K562 (cell line): ENCODE data around the gene TP53TG5. TPM values are rescaled to one million over a fixed set of nuclear protein-coding genes. Genes with fewer than 3 reads are reported as not detected.

Experiments
- ATAC-seq: fragments of 200-7000 bp; cut with Tn5 transposase; 3 replicates; pipeline ENCODE4 v1.9.1; 2020; ENCODE audit warnings: moderate library complexity
- BruUV-seq: library from RNA; stranded (reverse); fragments of 400-500 nt; replicated peaks from 2 replicates; lab custom pipeline; 2021; lab: Mats Ljungman, UMichigan
- CTCF ChIA-PET: fragments of 300-600 bp; formaldehyde crosslinking; extraction: SDS; loops from one replicate; lab custom pipeline; 2021; ENCODE audit warnings: low intra/inter-chr PET ratio; lab: Yijun Ruan, JAX
- POLR2A ChIA-PET: fragments of 300-600, 350-650 bp; sonication (Branson Sonifier 250); formaldehyde crosslinking; extraction: SDS; loops from one replicate; lab custom pipeline; 2021; ENCODE audit warnings: antibody characterized with exemption, inconsistent platforms; lab: Yijun Ruan, JAX
- DNase-seq, 4 experiments: peaks; one replicate each; pipeline versions ENCODE4 v3.0.0 to v3.0.0-alpha.2; 2011 to 2018; ENCODE audit warnings: low spot score in 3 of 4, mixed read lengths in 3 of 4; ENCODE audit errors: extremely low read depth in 1 of 4
- FAIRE-seq: peaks from 2 replicates; lab custom pipeline; 2011; peaks lifted over from hg19 to GRCh38; lab: Jason Lieb, UNC
- H2AFZ ChIP-seq: 2 replicates; pipeline ENCODE4 v1.6.0; 2011; ENCODE audit warnings: low read depth, low read length, control low read depth, inconsistent platforms
- H3K27ac ChIP-seq: fragments of 200-600 bp; 3 replicates; pipeline ENCODE4 v1.8.0; 2011; ENCODE audit warnings: low read depth, mild to moderate bottlenecking, control low read depth, inconsistent platforms, low read length, moderate library complexity, mixed read lengths; ENCODE audit errors: extremely low read depth
- H3K27me3 ChIP-seq, 2 experiments: fragments of 300-600 bp in 1 of 2; 2 replicates in 1 of 2; 3 replicates in 1 of 2; pipeline versions ENCODE4 v1.6.0 to v1.8.0; 2011; ENCODE audit warnings: inconsistent platforms in 2 of 2, low read length in 2 of 2, mild to moderate bottlenecking in 1 of 2, mixed read lengths in 1 of 2, moderate library complexity in 1 of 2; ENCODE audit not compliant: control insufficient read depth in 2 of 2, insufficient read depth in 2 of 2
- H3K36me3 ChIP-seq: fragments of 300-600 bp; 3 replicates; pipeline ENCODE4 v1.8.0; 2011; ENCODE audit warnings: mild to moderate bottlenecking, low read length, inconsistent platforms; ENCODE audit not compliant: control insufficient read depth, insufficient read depth
- H3K4me1 ChIP-seq, 2 experiments: fragments of 200-600 bp in 1 of 2; replicated peaks in 1 of 2; 2 replicates in 1 of 2; 3 replicates in 1 of 2; pipeline versions ENCODE4 v1.5.1 to v1.8.0; 2011; ENCODE audit warnings: inconsistent platforms in 2 of 2, low read length in 2 of 2, mild to moderate bottlenecking in 1 of 2, mixed read lengths in 1 of 2, moderate library complexity in 1 of 2; ENCODE audit not compliant: control insufficient read depth in 2 of 2, insufficient read depth in 2 of 2
- H3K4me2 ChIP-seq: 2 replicates; pipeline ENCODE4 v1.6.1; 2011; ENCODE audit warnings: low read length, control low read depth, inconsistent platforms, mixed read lengths; ENCODE audit not compliant: insufficient read depth
- H3K4me3 ChIP-seq: fragments of 200-600 bp; sonication (generic), shearing (Covaris generic); 2 replicates; pipeline ENCODE4 v1.5.1; 2016; ENCODE audit warnings: control low read depth, inconsistent platforms
- H3K79me2 ChIP-seq: fragments of 200-600 bp; 3 replicates; pipeline ENCODE4 v1.8.0; 2011; ENCODE audit warnings: low read length, inconsistent platforms; ENCODE audit not compliant: control insufficient read depth, insufficient read depth
- H3K9ac ChIP-seq, 2 experiments: 2 replicates each; pipeline versions ENCODE4 v1.6.0 to v1.6.1; 2011; ENCODE audit warnings: low read depth in 2 of 2, low read length in 2 of 2, control low read depth in 1 of 2, inconsistent platforms in 1 of 2, mild to moderate bottlenecking in 1 of 2, mixed read lengths in 1 of 2; ENCODE audit not compliant: insufficient read depth in 1 of 2
- H3K9me1 ChIP-seq: one replicate; pipeline ENCODE4 v1.6.0; 2011; ENCODE audit warnings: inconsistent platforms, mild to moderate bottlenecking, low read length, moderate library complexity; ENCODE audit not compliant: control insufficient read depth, insufficient read depth
- H3K9me3 ChIP-seq: replicated peaks from 2 replicates; pipeline ENCODE4 v1.5.1; 2011; ENCODE audit warnings: low read depth, low read length, inconsistent platforms; ENCODE audit not compliant: control insufficient read depth, insufficient read depth
- H4K20me1 ChIP-seq: replicated peaks from 2 replicates; pipeline ENCODE4 v1.6.1; 2011; ENCODE audit warnings: low read length, inconsistent platforms, mixed read lengths; ENCODE audit not compliant: control insufficient read depth, insufficient read depth
- CXXC5 ChIP-seq: fragments of 250-450 bp; sonication (Bioruptor Pico); IDR thresholded peaks from 2 replicates; pipeline ENCODE4 v1.8.0; 2022; ENCODE audit warnings: inconsistent platforms, mild to moderate bottlenecking, moderate library complexity
- DMBX1 ChIP-seq: fragments of 250-450 bp; sonication (Bioruptor Pico); IDR thresholded peaks from 2 replicates; pipeline ENCODE4 v1.8.0; 2022; ENCODE audit warnings: inconsistent platforms, mild to moderate bottlenecking, moderate library complexity, borderline replicate concordance
- ESRRA ChIP-seq: fragments of 450-650 bp; IDR thresholded peaks from 2 replicates; pipeline ENCODE4 v1.6.1; 2014; ENCODE audit warnings: low read depth, mild to moderate bottlenecking, moderate library complexity, borderline replicate concordance
- MEIS2 ChIP-seq: fragments of 450-650 bp; IDR thresholded peaks from 2 replicates; pipeline ENCODE4 v1.6.1; 2014; ENCODE audit warnings: mild to moderate bottlenecking; ENCODE audit not compliant: partially characterized antibody
- SMAD4 ChIP-seq: fragments of 250-450 bp; sonication (Bioruptor Pico); conservative IDR thresholded peaks from 2 replicates; pipeline ENCODE4 v1.8.0; 2021; ENCODE audit warnings: inconsistent platforms, mild to moderate bottlenecking, moderate library complexity
- ZNF583 ChIP-seq: fragments of 250-450 bp; sonication (Bioruptor Pico); IDR thresholded peaks from 2 replicates; pipeline ENCODE4 v1.4.0; 2020
- ZNF592 ChIP-seq: fragments of 450-650 bp; IDR thresholded peaks from 2 replicates; pipeline ENCODE4 v1.6.1; 2017; ENCODE audit warnings: antibody characterized with exemption, mild to moderate bottlenecking
- ZNF644 ChIP-seq: fragments of 200-800 bp; sonication (Bioruptor generic); IDR thresholded peaks from 2 replicates; pipeline ENCODE4 v1.6.1; 2016; ENCODE audit warnings: low read depth, missing genetic modification characterization, missing compliant biosample characterization
- WGBS: fragments of 100-300 bp; shearing (Covaris generic); methylation state at CpG from one replicate; pipeline ENCODE4 v1.1.6; 2016; ENCODE audit warnings: low coverage, mixed read lengths; ENCODE audit not compliant: insufficient coverage; ENCODE audit errors: missing lambda C conversion rate; 5-methylcytosine and 5-hydroxymethylcytosine counted together
- in situ Hi-C: fragments of 300-500 bp; cut with MboI; formaldehyde crosslinking; loops from 4 replicates; pipeline ENCODE4 v1.15.0; 2018; ENCODE audit warnings: inconsistent platforms, mixed read lengths
- intact Hi-C: fragments of 100-400 bp; cut with micrococcal nuclease; formaldehyde crosslinking; loops from 2 replicates; pipeline ENCODE4 v1.14.2; 2022
- polyA plus RNA-seq, 8 experiments: library from polyadenylated mRNA; depleted of rRNA in 4 of 8; stranded (reverse) in 5 of 8; unstranded in 3 of 8; fragments of >200 nt; fragmentation: Nextera tagmentation in 2 of 8; fragmentation: Illumina TruSeq in 1 of 8; extraction: Ambion mirVana in 2 of 8; extraction: Trizol in 1 of 8; gene quantifications; 2 replicates each; pipeline versions ENCODE4 v1.2.1 to v1.2.3, GENCODE V29; 2011 to 2014; ENCODE audit warnings: inconsistent platforms in 1 of 8, missing spikeins in 1 of 8
- total RNA-seq, 7 experiments: library from RNA; depleted of rRNA in 6 of 7; stranded (reverse); fragments of >200 nt in 6 of 7; fragmentation: Illumina TruSeq in 2 of 7; extraction: Trizol in 2 of 7; gene quantifications; 2 replicates each; pipeline versions ENCODE4 v1.2.1 to v1.2.3, GENCODE V29; 2011 to 2021; ENCODE audit warnings: low replicate concordance in 1 of 7

TP53TG5 gene
- total and polyA plus RNA-seq, 9 of the 15 experiments (the other 6 are each of a cell fraction or from before 2014, with no cell fraction given) = 0.04 to 0.05 (median 0.04) TPM; not detected in 6

GRCh38 chr20:45339084-45339483, 39.0 kb downstream of the TP53TG5 start:
- TF ChIP-seq ESRRA = peak; percentile 54
- TF ChIP-seq DMBX1 (CRISPR knock-in tag) = 0 out of 2 replicates have a peak, but pooled peaks have one; percentile 33
- no peak for TF ChIP-seq MEIS2
- 0 out of 2 replicates have a peak, but pooled peaks have one; percentile 40 for TF ChIP-seq ZNF644
- no peak for TF ChIP-seq ZNF583 (CRISPR knock-in tag)
- 0 out of 2 replicates have a peak, but pooled peaks have one; percentile 19 for TF ChIP-seq SMAD4 (CRISPR knock-in tag)
- TF ChIP-seq CXXC5 (CRISPR knock-in tag) = 0 out of 2 replicates have a peak, but pooled peaks have one; percentile 17
- TF ChIP-seq ZNF592 = peak; percentile 78
- TF ChIP-seq, all 486 proteins: peak for 6
- peak overlapping the region; percentile 41; the same call in 1 of the 2 replicates for H3K4me2 ChIP-seq
- H3K9me1 ChIP-seq = no peaks in the 10 kb centered on the region
- ChIA-PET POLR2A (interaction anchor here (0.6 to 1.0 kb wide), 2 partner anchors 22 to 30 kb away, joined by 3 read pairs; no protein-coding TSS in a partner anchor), CTCF (no interaction called here)
- H3K36me3 ChIP-seq = peaks cover 9% of the 10 kb centered on the region; the same call in 1 of the 3 replicates
- WGBS = 17% methylated on average over 6 of the region's 6 CpGs
- peak overlapping the region; percentile 41 to 54; a peak in 1 of 4 replicates for H3K9ac ChIP-seq
- in situ Hi-C loops = no loop called here
- H3K4me1 ChIP-seq = peaks cover 66 to 69% of the 10 kb centered on the region in 2 experiments
- FAIRE-seq = no peak
- 0 out of 2 replicates have a peak, but pooled peaks cover 12% of the 10 kb centered on the region for H4K20me1 ChIP-seq
- H3K79me2 ChIP-seq = peaks cover 6% of the 10 kb centered on the region; the same call in 1 of the 3 replicates
- peak overlapping the region; percentile 55 for H3K27ac ChIP-seq
- DNase-seq = peak in 3 of 4 experiments; percentile 42 to 68 (median 51)
- peak; percentile 8; the same call in 2 of the 3 replicates for ATAC-seq
- H3K27me3 ChIP-seq = no peaks in the 10 kb centered on the region
- H3K4me3 ChIP-seq = no peak overlapping the region
- BruUV-seq = no TSS peak
- intact Hi-C loops = no loop called here
- peak overlapping the region; percentile 61; the same call in 1 of the 2 replicates for H2AFZ ChIP-seq
- H3K9me3 ChIP-seq = no peaks in the 10 kb centered on the region
